ENCODE data around the gene SMYD2. TPM values are rescaled to one million over a fixed set of nuclear protein-coding genes. Genes with fewer than 3 reads are reported as not detected.

The SMYD2 gene
- total and polyA plus RNA-seq, 2 donors (not counting 3 experiments of a cell fraction or from before 2014, with no cell fraction given), result 8.0 to 20.9 TPM

DNA sequence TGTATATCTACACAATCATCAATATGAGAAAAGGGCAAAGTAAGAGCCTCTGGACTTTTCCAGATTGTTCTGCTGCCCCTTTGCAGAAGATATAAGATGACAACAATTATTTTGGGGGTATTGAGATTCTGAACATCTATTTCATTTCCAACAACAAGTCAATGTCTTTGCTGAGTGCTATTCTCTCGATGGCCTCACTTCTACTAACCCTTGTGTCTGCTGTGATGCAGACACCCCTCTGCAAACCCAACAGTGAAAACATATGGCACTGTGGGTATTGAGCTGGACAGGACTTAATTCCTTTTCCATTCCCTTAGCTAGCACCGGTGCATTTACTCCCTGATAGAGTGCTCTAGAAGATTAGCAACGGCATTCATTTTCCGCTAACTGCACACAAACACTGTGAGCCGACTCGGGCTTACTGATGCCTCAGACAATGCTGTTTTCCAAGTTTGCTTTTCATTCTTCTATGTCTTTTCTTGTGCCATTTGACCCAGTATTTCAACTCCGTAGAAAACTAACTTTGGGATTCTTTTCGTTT, 33.4 kb upstream of the SMYD2 start:
- dilution Hi-C loops (cut with MboI; ENCODE audit: extremely low pct_ligation_motif_present, low sequenced_read_pairs), result no loop called here
- Histone ChIP-seq H3K4me1 (ENCODE audit: control insufficient read depth, extremely low read depth, insufficient read depth, low read length) (peaks cover 3% of the 10 kb centered on the region), H3K9me1 (replicated peaks; ENCODE audit: control insufficient read depth, extremely low read depth, insufficient read depth, low read length) (no peaks in the 10 kb centered on the region), H2AFZ (ENCODE audit: low read depth, low read length) (no peak overlapping the region), H3K36me3 (ENCODE audit: control insufficient read depth in 2 of 2, extremely low read depth in 1 of 2, insufficient read depth in 2 of 2, low read length in 2 of 2) (no peaks in the 10 kb centered on the region), H3K9ac (replicated peaks; ENCODE audit: extremely low read depth, insufficient read depth, low read length) (no peak overlapping the region), H3K27me3 (ENCODE audit: control insufficient read depth in 2 of 2, insufficient read depth in 2 of 2, low read length in 2 of 2) (peaks cover 0 to 2% of the 10 kb centered on the region in 2 experiments), H4K20me1 (replicated peaks; ENCODE audit: control insufficient read depth, extremely low read depth, insufficient read depth, low read length) (no peaks in the 10 kb centered on the region), H3K27ac (ENCODE audit: insufficient read depth, low read depth, low read length) (no peak overlapping the region), H3K4me2 (ENCODE audit: insufficient read depth, low read length) (no peak overlapping the region), H3K79me2 (ENCODE audit: control insufficient read depth, insufficient read depth, low read length) (no peaks in the 10 kb centered on the region), H3K4me3 (replicated peaks in 1 of 3; ENCODE audit: insufficient read depth in 1 of 3, low read depth in 1 of 3, low read length in 3 of 3) (no peak overlapping the region), H3K9me3 (replicated peaks; ENCODE audit: control insufficient read depth, insufficient read depth, low read length) (no peaks in the 10 kb centered on the region)
- POLR2A ChIA-PET, result no interaction called here
- TF ChIP-seq JUN (IDR thresholded peaks at IDR 0.05; ENCODE audit: borderline replicate concordance, insufficient read depth, insufficient read length, low read depth) (no peak), FOS (IDR thresholded peaks at IDR 0.05; ENCODE audit: borderline replicate concordance, insufficient read depth, low read length) (no peak), EZH2 (IDR thresholded peaks at IDR 0.05; ENCODE audit: borderline replicate concordance, low read depth, low read length, severe bottlenecking) (no peak), POLR2A (IDR thresholded peaks at IDR 0.05; ENCODE audit: low read depth, low read length) (no peak), GATA2 (IDR thresholded peaks at IDR 0.05; ENCODE audit: insufficient read depth, insufficient read length, low read depth, low read length) (no peak), MYC (IDR thresholded peaks at IDR 0.05; ENCODE audit: low read depth, low read length) (no peak), POLR2AphosphoS5 (IDR thresholded peaks at IDR 0.05; ENCODE audit: insufficient read depth, low read depth, low read length) (no peak)
- TF ChIP-seq, protein P1, sequence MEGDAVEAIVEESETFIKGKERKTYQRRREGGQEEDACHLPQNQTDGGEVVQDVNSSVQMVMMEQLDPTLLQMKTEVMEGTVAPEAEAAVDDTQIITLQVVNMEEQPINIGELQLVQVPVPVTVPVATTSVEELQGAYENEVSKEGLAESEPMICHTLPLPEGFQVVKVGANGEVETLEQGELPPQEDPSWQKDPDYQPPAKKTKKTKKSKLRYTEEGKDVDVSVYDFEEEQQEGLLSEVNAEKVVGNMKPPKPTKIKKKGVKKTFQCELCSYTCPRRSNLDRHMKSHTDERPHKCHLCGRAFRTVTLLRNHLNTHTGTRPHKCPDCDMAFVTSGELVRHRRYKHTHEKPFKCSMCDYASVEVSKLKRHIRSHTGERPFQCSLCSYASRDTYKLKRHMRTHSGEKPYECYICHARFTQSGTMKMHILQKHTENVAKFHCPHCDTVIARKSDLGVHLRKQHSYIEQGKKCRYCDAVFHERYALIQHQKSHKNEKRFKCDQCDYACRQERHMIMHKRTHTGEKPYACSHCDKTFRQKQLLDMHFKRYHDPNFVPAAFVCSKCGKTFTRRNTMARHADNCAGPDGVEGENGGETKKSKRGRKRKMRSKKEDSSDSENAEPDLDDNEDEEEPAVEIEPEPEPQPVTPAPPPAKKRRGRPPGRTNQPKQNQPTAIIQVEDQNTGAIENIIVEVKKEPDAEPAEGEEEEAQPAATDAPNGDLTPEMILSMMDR (IDR thresholded peaks at IDR 0.05; ENCODE audit: extremely low read depth in 1 of 2, insufficient read depth in 1 of 2, low read depth in 1 of 2, low read length in 2 of 2), result no peak
- TF ChIP-seq, protein P2, sequence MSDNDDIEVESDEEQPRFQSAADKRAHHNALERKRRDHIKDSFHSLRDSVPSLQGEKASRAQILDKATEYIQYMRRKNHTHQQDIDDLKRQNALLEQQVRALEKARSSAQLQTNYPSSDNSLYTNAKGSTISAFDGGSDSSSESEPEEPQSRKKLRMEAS (IDR thresholded peaks at IDR 0.05; ENCODE audit: insufficient read depth, insufficient read length), result no peak
- BruUV-seq (replicated peaks), result no TSS peak
- CTCF ChIA-PET, result interaction anchor here (0.6 to 2.0 kb wide), 2 partner anchors 13 to 82 kb away, joined by 3 to 9 read pairs; no protein-coding TSS in a partner anchor
- FAIRE-seq (no peak), DNase-seq (ENCODE audit: low read depth, low spot score) (no peak)
- intact Hi-C loops (cut with micrococcal nuclease), result no loop called here
